Adipocyte (in vitro differentiated cells): ENCODE results near the gene EPPIN.
"Not testable (repeated sequence)": the region's sequence is repeated elsewhere in the genome, so short reads cannot be mapped to it uniquely, and the experiment has no call there.

Experiments used
- DNase-seq: peaks from one replicate; pipeline ENCODE4 v3.0.0-alpha.2; 2015; ENCODE audit warnings: low read depth
- H3K27me3 ChIP-seq: replicated peaks from 2 replicates; pipeline ENCODE4 v1.7.0; 2013; ENCODE audit warnings: mild to moderate bottlenecking, low read length, moderate library complexity; ENCODE audit not compliant: control insufficient read depth, insufficient read depth
- H3K36me3 ChIP-seq: 2 replicates; pipeline ENCODE4 v1.7.0; 2013; ENCODE audit warnings: low read length, mild to moderate bottlenecking, moderate library complexity; ENCODE audit not compliant: control insufficient read depth, insufficient read depth, severe bottlenecking
- H3K4me1 ChIP-seq: 2 replicates; pipeline ENCODE4 v1.7.0; 2013; ENCODE audit warnings: mild to moderate bottlenecking, low read length, moderate library complexity; ENCODE audit not compliant: control insufficient read depth, insufficient read depth
- H3K4me3 ChIP-seq: 2 replicates; pipeline ENCODE4 v1.7.0; 2013; ENCODE audit warnings: mild to moderate bottlenecking, low read length, moderate library complexity
- H3K9ac ChIP-seq: 2 replicates; pipeline ENCODE4 v1.7.0; 2013; ENCODE audit warnings: mild to moderate bottlenecking, low read length, moderate library complexity
- H3K9me3 ChIP-seq: 2 replicates; pipeline ENCODE4 v1.7.0; 2013; ENCODE audit warnings: mild to moderate bottlenecking, low read length, moderate library complexity; ENCODE audit not compliant: control insufficient read depth

The EPPIN gene

GRCh38 chr20:45576995-45577394, 29.8 kb upstream of the EPPIN start:
- H3K27me3 ChIP-seq, result no peaks in the 10 kb centered on the region
- DNase-seq, result peak; percentile 4
- no peaks in the 10 kb centered on the region for H3K9me3 ChIP-seq
- H3K36me3 ChIP-seq, result no peaks in the 10 kb centered on the region
- H3K9ac ChIP-seq, result no peak overlapping the region
- H3K4me3 ChIP-seq, result no peak overlapping the region
- H3K4me1 ChIP-seq, result peaks cover 17% of the 10 kb centered on the region

GRCh38 chr20:45575931-45576330, 28.7 kb upstream of the EPPIN start:
- no peaks in the 10 kb centered on the region for H3K36me3 ChIP-seq
- peaks cover 9% of the 10 kb centered on the region for H3K4me1 ChIP-seq
- no peaks in the 10 kb centered on the region for H3K9me3 ChIP-seq
- no peak for DNase-seq
- no peak overlapping the region for H3K4me3 ChIP-seq
- H3K27me3 ChIP-seq, result no peaks in the 10 kb centered on the region
- no peak overlapping the region for H3K9ac ChIP-seq

- H3K36me3 ChIP-seq, H3K27me3 ChIP-seq, H3K4me3 ChIP-seq, H3K4me1 ChIP-seq, H3K9me3 ChIP-seq, DNase-seq, H3K9ac ChIP-seq: not testable (repeated sequence)
These were observed 22.4 kb upstream of the EPPIN start for GRCh38 chr20:45569650-45570049.

GRCh38 chr20:45564760-45565276, 17.6 kb upstream of the EPPIN start:
- Histone ChIP-seq H3K4me3 (no peak overlapping the region), H3K9me3 (peaks cover 4% of the 10 kb centered on the region), H3K9ac (no peak overlapping the region), H3K4me1 (no peaks in the 10 kb centered on the region), H3K36me3 (no peaks in the 10 kb centered on the region), H3K27me3 (peaks cover 38% of the 10 kb centered on the region)
- DNase-seq, result no peak

GRCh38 chr20:45555198-45555597, 8.0 kb upstream of the EPPIN start:
- Histone ChIP-seq H3K9ac (no peak overlapping the region), H3K27me3 (peaks cover 11% of the 10 kb centered on the region), H3K4me3 (no peak overlapping the region), H3K9me3 (peaks cover 3% of the 10 kb centered on the region), H3K4me1 (no peaks in the 10 kb centered on the region), H3K36me3 (no peaks in the 10 kb centered on the region)
- no peak for DNase-seq

- Histone ChIP-seq H3K9me3 (peaks cover 3% of the 10 kb centered on the region), H3K27me3 (peaks cover 4% of the 10 kb centered on the region), H3K9ac (no peak overlapping the region), H3K36me3 (no peaks in the 10 kb centered on the region), H3K4me3 (no peak overlapping the region), H3K4me1 (no peaks in the 10 kb centered on the region)
- DNase-seq, result no peak
These were observed 5.3 kb upstream of the EPPIN start for GRCh38 chr20:45552456-45552855.

GRCh38 chr20:45550765-45551164, 3.6 kb upstream of the EPPIN start:
- peaks cover 4% of the 10 kb centered on the region for H3K27me3 ChIP-seq
- no peaks in the 10 kb centered on the region for H3K36me3 ChIP-seq
- H3K9me3 ChIP-seq, result peaks cover 3% of the 10 kb centered on the region
- no peaks in the 10 kb centered on the region for H3K4me1 ChIP-seq
- no peak for DNase-seq
- H3K4me3 ChIP-seq, result no peak overlapping the region
- no peak overlapping the region for H3K9ac ChIP-seq

GRCh38 chr20:45548410-45548809, 1.2 kb upstream of the EPPIN start:
- no peak overlapping the region for H3K4me3 ChIP-seq
- peaks cover 3% of the 10 kb centered on the region for H3K9me3 ChIP-seq
- no peaks in the 10 kb centered on the region for H3K36me3 ChIP-seq
- no peaks in the 10 kb centered on the region for H3K4me1 ChIP-seq
- peaks cover 6% of the 10 kb centered on the region for H3K27me3 ChIP-seq
- DNase-seq, result no peak
- H3K9ac ChIP-seq, result no peak overlapping the region

GRCh38 chr20:45545754-45546453, 1.3 kb downstream of the EPPIN start:
- peaks cover 27% of the 10 kb centered on the region for H3K27me3 ChIP-seq
- DNase-seq, result peak; percentile 55
- H3K9ac ChIP-seq, result no peak overlapping the region
- H3K9me3 ChIP-seq, result peaks cover under 1% of the 10 kb centered on the region
- no peaks in the 10 kb centered on the region for H3K36me3 ChIP-seq
- H3K4me3 ChIP-seq, result no peak overlapping the region
- H3K4me1 ChIP-seq, result no peaks in the 10 kb centered on the region

GRCh38 chr20:45545351-45545750, 1.9 kb downstream of the EPPIN start:
- peaks cover 27% of the 10 kb centered on the region for H3K27me3 ChIP-seq
- no peak overlapping the region for H3K9ac ChIP-seq
- no peak for DNase-seq
- no peaks in the 10 kb centered on the region for H3K36me3 ChIP-seq
- H3K4me3 ChIP-seq, result no peak overlapping the region
- H3K4me1 ChIP-seq, result no peaks in the 10 kb centered on the region
- H3K9me3 ChIP-seq, result no peaks in the 10 kb centered on the region

- Histone ChIP-seq H3K36me3 (no peaks in the 10 kb centered on the region), H3K4me1 (no peaks in the 10 kb centered on the region), H3K4me3 (no peak within 1 kb of the TSS), H3K9ac (no peak within 1 kb of the TSS), H3K9me3 (no peaks in the 10 kb centered on the region), H3K27me3 (peaks cover 85% of the 10 kb centered on the region)
- DNase-seq, result no peak
These were observed 7.8 kb downstream of the EPPIN start, which contains the start of gene WFDC6 for GRCh38 chr20:45539382-45539781. Gene WFDC6, minus strand, starts transcription at chr20:45539482. Its CDS starts 75 bp downstream, at chr20:45539407.
